IMR-90 (cell line): ENCODE data around the gene PDZD2. TPM values are rescaled to one million over a fixed set of nuclear protein-coding genes. Genes with fewer than 3 reads are reported as not detected.

Source experiments
- ATAC-seq: fragments of 200-7000 bp; cut with Tn5 transposase; 2 replicates; pipeline ENCODE4 v1.9.1; 2020; ENCODE audit warnings: low read depth, mild to moderate bottlenecking, moderate library complexity
- BruUV-seq: library from RNA; stranded (reverse); fragments of 400-500 nt; replicated peaks from 2 replicates; lab custom pipeline; 2021; lab: Mats Ljungman, UMichigan
- CTCF ChIA-PET: fragments of 300-600 bp; formaldehyde crosslinking; extraction: SDS; loops from one replicate; lab custom pipeline; 2021; ENCODE audit warnings: antibody characterized with exemption; lab: Yijun Ruan, JAX
- POLR2A ChIA-PET: fragments of 300-600 bp; sonication (Branson Sonifier 250); formaldehyde crosslinking; loops from one replicate; lab custom pipeline; 2022; ENCODE audit warnings: antibody characterized with exemption; ENCODE audit not compliant: unreplicated experiment; lab: Charles Lee
- DNase-seq: peaks from one replicate; pipeline ENCODE4 v3.0.0; 2013
- H2AFZ ChIP-seq: replicated peaks from 2 replicates; pipeline ENCODE3; 2013; ENCODE audit warnings: low read length, mild to moderate bottlenecking; ENCODE audit not compliant: poor library complexity
- H2AK5ac ChIP-seq: 2 replicates; pipeline ENCODE4 v1.6.1; 2013; ENCODE audit warnings: low read depth, low read length, inconsistent platforms
- H2AK9ac ChIP-seq: replicated peaks from 2 replicates; pipeline ENCODE3; 2013; ENCODE audit warnings: mild to moderate bottlenecking, low read depth, low read length, moderate library complexity; ENCODE audit not compliant: poor library complexity
- H2BK120ac ChIP-seq: 2 replicates; pipeline ENCODE4 v1.6.1; 2013; ENCODE audit warnings: low read depth, low read length, inconsistent platforms
- H2BK15ac ChIP-seq: 3 replicates; pipeline ENCODE4 v1.6.1; 2013; ENCODE audit warnings: low read depth, low read length, inconsistent platforms
- H2BK20ac ChIP-seq: 2 replicates; pipeline ENCODE4 v1.6.1; 2013; ENCODE audit warnings: low read depth, mild to moderate bottlenecking, inconsistent platforms, low read length, moderate library complexity
- H2BK5ac ChIP-seq: 2 replicates; pipeline ENCODE4 v1.6.1; 2013; ENCODE audit warnings: mild to moderate bottlenecking, low read depth, low read length, inconsistent platforms; ENCODE audit not compliant: poor library complexity, severe bottlenecking
- H3K14ac ChIP-seq: replicated peaks from 2 replicates; pipeline ENCODE4 v1.6.1; 2013; ENCODE audit warnings: low read depth, low read length, inconsistent platforms
- H3K18ac ChIP-seq: 2 replicates; pipeline ENCODE4 v1.6.1; 2013; ENCODE audit warnings: low read depth, low read length, control low read depth
- H3K23ac ChIP-seq: 2 replicates; pipeline ENCODE4 v1.6.1; 2013; ENCODE audit warnings: low read depth, low read length, inconsistent platforms
- H3K27ac ChIP-seq: 2 replicates; pipeline ENCODE4 v1.5.1; 2013; ENCODE audit warnings: mild to moderate bottlenecking, control low read depth, low read length; ENCODE audit not compliant: insufficient read depth
- H3K27me3 ChIP-seq: 2 replicates; pipeline ENCODE4 v1.6.1; 2013; ENCODE audit warnings: low read length; ENCODE audit not compliant: control insufficient read depth, insufficient read depth
- H3K36me3 ChIP-seq: 2 replicates; pipeline ENCODE4 v1.6.1; 2013; ENCODE audit warnings: low read length, mixed read lengths; ENCODE audit not compliant: control insufficient read depth, insufficient read depth
- H3K4ac ChIP-seq: 2 replicates; pipeline ENCODE4 v1.6.1; 2013; ENCODE audit warnings: low read depth, low read length, inconsistent platforms
- H3K4me1 ChIP-seq: 2 replicates; pipeline ENCODE4 v1.6.1; 2013; ENCODE audit warnings: low read length, mixed read lengths; ENCODE audit not compliant: control insufficient read depth, insufficient read depth
- H3K4me2 ChIP-seq: 2 replicates; pipeline ENCODE4 v1.6.1; 2013; ENCODE audit warnings: low read depth, mild to moderate bottlenecking, control low read depth, low read length, moderate library complexity
- H3K4me3 ChIP-seq: 2 replicates; pipeline ENCODE4 v1.5.1; 2013; ENCODE audit warnings: low read depth, mild to moderate bottlenecking, control low read depth, low read length, moderate library complexity; ENCODE audit not compliant: insufficient read depth
- H3K56ac ChIP-seq: 2 replicates; pipeline ENCODE4 v1.6.1; 2013; ENCODE audit warnings: low read length, inconsistent platforms; ENCODE audit not compliant: insufficient read depth; ENCODE audit errors: extremely low read depth
- H3K79me1 ChIP-seq, 2 experiments: 2 replicates each; pipeline ENCODE4 v1.6.1; 2013; ENCODE audit warnings: low read length in 2 of 2, inconsistent platforms in 1 of 2, low read depth in 1 of 2
- H3K9ac ChIP-seq: 2 replicates; pipeline ENCODE4 v1.6.1; 2013; ENCODE audit warnings: low read depth, low read length, control low read depth
- H3K9me1 ChIP-seq: 2 replicates; pipeline ENCODE4 v1.6.1; 2013; ENCODE audit warnings: low read length, inconsistent platforms; ENCODE audit not compliant: insufficient read depth
- H3K9me3 ChIP-seq: 2 replicates; pipeline ENCODE4 v1.6.1; 2013; ENCODE audit warnings: low read length; ENCODE audit not compliant: control insufficient read depth, insufficient read depth
- H4K20me1 ChIP-seq: 2 replicates; pipeline ENCODE4 v1.6.1; 2013; ENCODE audit warnings: low read length, inconsistent platforms; ENCODE audit not compliant: insufficient read depth
- H4K5ac ChIP-seq: 2 replicates; pipeline ENCODE4 v1.6.1; 2013; ENCODE audit warnings: mild to moderate bottlenecking, low read depth, low read length, control low read depth
- H4K8ac ChIP-seq, 2 experiments: 2 replicates each; pipeline ENCODE4 v1.6.1; 2013; ENCODE audit warnings: low read depth in 2 of 2, low read length in 2 of 2, control low read depth in 1 of 2, inconsistent platforms in 1 of 2
- H4K91ac ChIP-seq: 2 replicates; pipeline ENCODE4 v1.6.1; 2013; ENCODE audit warnings: low read depth, low read length, inconsistent platforms; ENCODE audit not compliant: insufficient read depth
- BHLHE40 ChIP-seq: fragments of 150-350 bp; IDR thresholded peaks from 2 replicates; pipeline ENCODE4 v1.6.1; 2016; ENCODE audit warnings: mild to moderate bottlenecking, low read depth, low read length
- CEBPB ChIP-seq: IDR thresholded peaks from 2 replicates; pipeline ENCODE4 v1.6.1; 2012; ENCODE audit warnings: low read depth, low read length, improper control_type of control experiment
- CHD1 ChIP-seq: IDR thresholded peaks from 2 replicates; pipeline ENCODE4 v1.6.1; 2012; ENCODE audit warnings: low read depth, low read length, improper control_type of control experiment
- MAFK ChIP-seq: IDR thresholded peaks from 2 replicates; pipeline ENCODE4 v1.6.1; 2012; ENCODE audit warnings: low read depth, low read length, improper control_type of control experiment
- MAZ ChIP-seq: IDR thresholded peaks from 2 replicates; pipeline ENCODE4 v1.6.1; 2012; ENCODE audit warnings: low read depth, mild to moderate bottlenecking, low read length, improper control_type of control experiment, moderate library complexity, borderline replicate concordance
- MXI1 ChIP-seq: IDR thresholded peaks from 2 replicates; pipeline ENCODE4 v1.6.1; 2012; ENCODE audit warnings: low read depth, mild to moderate bottlenecking, low read length, moderate library complexity, borderline replicate concordance
- NFE2L2 ChIP-seq: fragments of 150-350 bp; IDR thresholded peaks from 2 replicates; pipeline ENCODE4 v1.6.1; 2016; ENCODE audit warnings: low read depth, mild to moderate bottlenecking, low read length
- RAD21 ChIP-seq: IDR thresholded peaks from 2 replicates; pipeline ENCODE4 v1.6.1; 2012; ENCODE audit warnings: low read length, improper control_type of control experiment
- RFX5 ChIP-seq: IDR thresholded peaks from 2 replicates; pipeline ENCODE4 v1.8.0; 2012; ENCODE audit warnings: low read depth, mild to moderate bottlenecking, low read length, moderate library complexity
- SMC3 ChIP-seq: fragments of 150-350 bp; IDR thresholded peaks from 2 replicates; pipeline ENCODE4 v1.6.1; 2016; ENCODE audit warnings: low read depth, mild to moderate bottlenecking, antibody characterized with exemption, low read length, moderate library complexity
- WGBS, 2 experiments: methylation state at CpG; one replicate each; pipeline versions ENCODE4 v1.1.5 to v1.1.7; 2013; ENCODE audit warnings: missing lambda C conversion rate in 2 of 2; ENCODE audit not compliant: insufficient read length in 1 of 2; ENCODE audit errors: extremely low coverage in 2 of 2; 5-methylcytosine and 5-hydroxymethylcytosine counted together
- dilution Hi-C: fragments of 300-500 bp; cut with HindIII; formaldehyde crosslinking; loops from one replicate; pipeline ENCODE4 v1.14.3; 2018; ENCODE audit warnings: low sequenced_read_pairs; ENCODE audit not compliant: unreplicated experiment
- in situ Hi-C: fragments of 300-500 bp; cut with MboI; formaldehyde crosslinking; loops from 3 replicates; pipeline ENCODE4 v1.14.3; 2019; ENCODE audit warnings: low sequenced_read_pairs, inconsistent platforms, mixed read lengths
- intact Hi-C: fragments of 100-400 bp; cut with micrococcal nuclease; formaldehyde crosslinking; loops from 2 replicates; pipeline ENCODE4 v1.10.0; 2022
- polyA plus RNA-seq, 3 experiments: library from polyadenylated mRNA; depleted of rRNA; stranded (reverse); fragments of >200 nt; gene quantifications; 2 replicates each; pipeline ENCODE4 v1.2.3, GENCODE V29; 2012; ENCODE audit warnings: low replicate concordance in 1 of 3
- total RNA-seq: library from RNA; depleted of rRNA; stranded (reverse); fragments of >200 nt; gene quantifications from 2 replicates; pipeline ENCODE4 v1.2.3, GENCODE V29; 2012
- TF ChIP-seq, protein P1 (sequence below): fragments of 150-350 bp; IDR thresholded peaks from 2 replicates; pipeline ENCODE4 v1.6.1; 2017; ENCODE audit warnings: mild to moderate bottlenecking, antibody characterized with exemption, low read length, low read depth
- TF ChIP-seq, protein P2 (sequence below): conservative IDR thresholded peaks from 2 replicates; pipeline ENCODE4 v1.5.1; 2012; ENCODE audit warnings: mild to moderate bottlenecking, low read depth, low read length, improper control_type of control experiment

Gene PDZD2
- total and polyA plus RNA-seq, 2 of the 4 experiments (the other 2 are of a cell fraction), result under 0.01 to 0.02 TPM

DNA sequence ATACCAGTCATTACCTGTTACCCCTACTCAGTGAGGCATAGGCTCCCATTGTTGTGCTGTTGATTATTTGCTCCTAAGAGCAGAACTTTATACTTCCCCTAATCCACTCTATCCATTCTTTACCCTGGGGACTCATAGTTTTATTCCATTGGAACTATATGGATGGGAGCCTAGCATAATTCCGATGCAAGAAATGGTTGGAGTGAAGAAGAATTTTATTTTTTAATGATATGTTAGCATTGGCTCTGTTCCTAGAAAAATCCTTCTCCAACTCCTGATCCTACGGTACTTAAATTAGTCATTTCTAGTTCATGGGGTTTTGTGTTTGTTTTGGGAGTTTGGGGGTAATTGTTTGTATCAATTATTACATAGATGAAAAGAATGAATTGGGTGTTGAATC, 343.7 kb downstream of the PDZD2 start:
- no peaks in the 10 kb centered on the region for H3K36me3 ChIP-seq
- ChIA-PET POLR2A (no interaction called here), CTCF (no interaction called here)
- WGBS, 2 experiments, result no CpG with 5 or more reads among the region's 2 CpGs
- no peak overlapping the region for H2BK120ac ChIP-seq
- no peak overlapping the region for H2AK9ac ChIP-seq
- no peak overlapping the region for H3K9ac ChIP-seq
- H3K23ac ChIP-seq, result no peak overlapping the region
- DNase-seq (no peak), ATAC-seq (no peak)
- H3K79me1 ChIP-seq, result no peaks in the 10 kb centered on the region
- H4K5ac ChIP-seq, result no peak overlapping the region
- no peak overlapping the region for H4K8ac ChIP-seq
- TF ChIP-seq, protein P1, sequence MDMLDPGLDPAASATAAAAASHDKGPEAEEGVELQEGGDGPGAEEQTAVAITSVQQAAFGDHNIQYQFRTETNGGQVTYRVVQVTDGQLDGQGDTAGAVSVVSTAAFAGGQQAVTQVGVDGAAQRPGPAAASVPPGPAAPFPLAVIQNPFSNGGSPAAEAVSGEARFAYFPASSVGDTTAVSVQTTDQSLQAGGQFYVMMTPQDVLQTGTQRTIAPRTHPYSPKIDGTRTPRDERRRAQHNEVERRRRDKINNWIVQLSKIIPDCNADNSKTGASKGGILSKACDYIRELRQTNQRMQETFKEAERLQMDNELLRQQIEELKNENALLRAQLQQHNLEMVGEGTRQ, result no peak
- no peak for TF ChIP-seq RAD21
- no peak for TF ChIP-seq BHLHE40
- no peak for TF ChIP-seq MAFK
- no peak for TF ChIP-seq NFE2L2
- TF ChIP-seq CHD1, result no peak
- no peak for TF ChIP-seq RFX5
- TF ChIP-seq SMC3, result no peak
- TF ChIP-seq MAZ, result no peak
- TF ChIP-seq MXI1, result no peak
- TF ChIP-seq, protein P2, sequence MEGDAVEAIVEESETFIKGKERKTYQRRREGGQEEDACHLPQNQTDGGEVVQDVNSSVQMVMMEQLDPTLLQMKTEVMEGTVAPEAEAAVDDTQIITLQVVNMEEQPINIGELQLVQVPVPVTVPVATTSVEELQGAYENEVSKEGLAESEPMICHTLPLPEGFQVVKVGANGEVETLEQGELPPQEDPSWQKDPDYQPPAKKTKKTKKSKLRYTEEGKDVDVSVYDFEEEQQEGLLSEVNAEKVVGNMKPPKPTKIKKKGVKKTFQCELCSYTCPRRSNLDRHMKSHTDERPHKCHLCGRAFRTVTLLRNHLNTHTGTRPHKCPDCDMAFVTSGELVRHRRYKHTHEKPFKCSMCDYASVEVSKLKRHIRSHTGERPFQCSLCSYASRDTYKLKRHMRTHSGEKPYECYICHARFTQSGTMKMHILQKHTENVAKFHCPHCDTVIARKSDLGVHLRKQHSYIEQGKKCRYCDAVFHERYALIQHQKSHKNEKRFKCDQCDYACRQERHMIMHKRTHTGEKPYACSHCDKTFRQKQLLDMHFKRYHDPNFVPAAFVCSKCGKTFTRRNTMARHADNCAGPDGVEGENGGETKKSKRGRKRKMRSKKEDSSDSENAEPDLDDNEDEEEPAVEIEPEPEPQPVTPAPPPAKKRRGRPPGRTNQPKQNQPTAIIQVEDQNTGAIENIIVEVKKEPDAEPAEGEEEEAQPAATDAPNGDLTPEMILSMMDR, result no peak
- TF ChIP-seq CEBPB, result no peak
- peaks cover 10% of the 10 kb centered on the region for H3K27me3 ChIP-seq
- H3K9me3 ChIP-seq, result no peaks in the 10 kb centered on the region
- H3K4me2 ChIP-seq, result no peak overlapping the region
- H4K20me1 ChIP-seq, result no peaks in the 10 kb centered on the region
- H3K4me3 ChIP-seq, result no peak overlapping the region
- no peak overlapping the region for H2AK5ac ChIP-seq
- no peak overlapping the region for H3K18ac ChIP-seq
- intact Hi-C loops (no loop called here), in situ Hi-C loops (no loop called here), dilution Hi-C loops (no loop called here)
- H3K14ac ChIP-seq, result no peak overlapping the region
- no peak overlapping the region; the same call in 2 of the 3 replicates for H2BK15ac ChIP-seq
- H3K56ac ChIP-seq, result no peak overlapping the region
- 0 out of 2 replicates have a peak, but pooled peaks cover 3% of the 10 kb centered on the region for H3K9me1 ChIP-seq
- BruUV-seq, result no TSS peak
- H2BK20ac ChIP-seq, result no peak overlapping the region
- no peak overlapping the region for H3K4ac ChIP-seq
- H4K91ac ChIP-seq, result no peak overlapping the region
- H3K27ac ChIP-seq, result no peak overlapping the region
- H2AFZ ChIP-seq, result no peak overlapping the region
- H2BK5ac ChIP-seq, result no peak overlapping the region
- H3K4me1 ChIP-seq, result no peaks in the 10 kb centered on the region
